Caki2 (cell line): ENCODE results near the gene B4GALNT4. TPM values are rescaled to one million over a fixed set of nuclear protein-coding genes. Genes with fewer than 3 reads are reported as not detected.

Source experiments
- DNase-seq: peaks from one replicate; pipeline ENCODE4 v3.0.0-alpha.2; 2015; ENCODE audit warnings: low read depth
- in situ Hi-C: cut with HindIII; loops from 2 replicates; pipeline ENCODE4 v1.10.0; 2016; ENCODE audit warnings: low sequenced_read_pairs, low pct_unique_long_range_greater_than_20kb, mixed read lengths
- total RNA-seq: library from RNA; depleted of rRNA; stranded (reverse); fragments of >200 nt; shearing (Covaris generic); gene quantifications from 2 replicates; pipeline ENCODE4 v1.2.3, GENCODE V29; 2014; ENCODE audit warnings: low replicate concordance

B4GALNT4 gene
- total RNA-seq, 1 experiment from 2014 or later = 61.5 TPM

DNA sequence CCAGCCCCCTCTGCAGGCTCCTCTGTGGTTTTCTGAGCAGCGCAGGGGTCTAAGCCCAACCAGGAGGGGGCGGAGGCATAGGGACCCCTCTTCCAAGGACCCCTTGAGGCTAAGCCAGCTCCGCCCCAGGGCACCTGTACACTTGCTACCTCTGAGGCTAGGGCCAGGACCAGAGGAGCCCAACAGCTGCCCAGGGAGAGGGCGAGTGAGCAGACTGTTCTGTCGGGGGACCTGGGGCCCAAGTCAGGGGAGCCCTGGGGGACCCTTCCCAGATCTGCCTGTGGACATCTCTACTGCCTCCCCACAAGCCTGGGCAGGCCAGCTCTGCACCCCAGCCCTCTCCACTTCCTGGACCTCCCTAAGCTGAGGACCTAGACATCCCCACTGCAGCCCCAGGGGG lies 1.8 kb downstream of the B4GALNT4 start:
- in situ Hi-C loops = no loop called here
- no peak for DNase-seq

DNA sequence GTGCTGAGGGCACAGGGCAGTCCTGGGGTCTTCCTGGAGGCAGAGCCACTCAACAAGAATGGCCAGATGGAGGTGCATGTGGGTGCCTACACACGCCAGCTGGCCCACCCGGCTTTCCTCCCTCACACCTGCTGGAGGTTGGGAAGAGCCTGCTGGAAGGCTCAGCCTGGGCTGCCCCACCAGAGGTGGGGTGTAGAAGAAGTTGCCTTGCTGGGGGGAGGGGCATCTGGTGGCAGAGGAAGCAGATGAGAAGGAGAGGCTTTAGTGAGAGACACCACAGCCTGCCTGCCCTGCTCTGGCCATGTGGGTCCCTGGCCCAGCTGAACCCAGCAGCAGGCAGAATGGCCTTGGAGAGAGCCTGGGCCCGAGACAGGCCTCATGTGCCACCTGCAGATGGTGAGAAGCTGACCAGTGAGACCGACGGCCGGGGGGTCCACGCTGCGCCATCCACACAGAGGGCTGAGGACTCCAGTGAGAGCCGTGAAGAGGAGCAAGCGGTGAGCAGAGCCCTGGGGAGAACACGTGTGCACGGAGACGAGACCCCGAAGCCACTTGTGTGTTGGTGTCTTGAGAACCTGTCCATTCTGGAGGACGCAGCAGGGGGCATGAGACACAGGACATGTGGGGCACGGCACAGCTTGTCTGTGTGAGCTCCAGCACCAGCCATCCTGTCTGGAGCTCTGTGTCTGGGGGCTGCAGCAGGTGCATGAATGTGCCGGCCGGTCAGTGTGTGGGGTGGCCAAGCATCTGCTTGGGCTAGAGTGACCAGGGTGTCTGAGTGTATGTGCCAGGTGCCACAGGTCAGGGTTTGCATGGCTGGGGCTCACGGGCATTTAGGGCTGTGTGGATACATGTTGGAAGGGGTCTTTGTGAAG lies 2.7 kb downstream of the B4GALNT4 start:
- in situ Hi-C loops = no loop called here
- no peak for DNase-seq

DNA sequence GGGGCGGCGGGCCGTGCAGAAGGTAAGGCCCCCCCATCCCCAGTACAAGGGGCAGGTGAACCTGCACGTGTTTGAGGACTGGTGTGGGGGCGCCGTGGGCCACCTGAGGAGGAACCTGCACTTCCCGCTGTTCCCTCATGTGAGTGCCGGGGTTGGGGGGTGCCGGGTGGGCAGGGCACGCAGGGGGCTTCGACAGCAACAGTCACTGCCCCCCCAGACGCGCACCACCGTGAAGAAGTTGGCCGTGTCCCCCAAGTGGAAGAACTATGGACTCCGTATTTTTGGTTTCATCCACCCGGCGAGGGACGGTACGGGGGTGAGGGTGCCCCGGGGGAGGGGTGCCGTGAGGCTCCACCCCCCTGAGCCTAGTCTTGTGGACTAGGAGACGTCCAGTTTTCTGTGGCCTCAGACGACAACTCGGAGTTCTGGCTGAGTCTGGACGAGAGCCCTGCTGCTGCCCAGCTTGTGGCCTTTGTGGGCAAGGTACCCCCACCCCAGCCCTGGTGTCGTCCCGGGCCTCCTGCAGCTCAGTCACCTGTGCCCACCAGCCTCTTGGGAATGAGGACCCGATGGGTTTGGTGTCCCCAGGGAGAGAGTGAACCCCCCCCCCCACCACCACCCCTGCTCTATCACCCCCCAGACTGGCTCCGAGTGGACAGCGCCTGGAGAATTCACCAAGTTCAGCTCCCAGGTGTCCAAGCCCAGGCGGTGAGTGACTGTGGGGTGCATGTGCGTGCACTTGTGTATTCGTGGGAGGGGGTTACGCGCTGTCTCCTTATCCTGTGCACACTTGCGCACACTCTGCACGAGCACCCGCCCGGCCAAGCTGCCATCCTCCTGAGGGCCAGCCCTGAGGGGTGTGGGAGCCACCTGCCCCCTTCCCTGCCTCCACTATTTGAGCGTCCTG lies 3.8 kb downstream of the B4GALNT4 start:
- no peak for DNase-seq
- in situ Hi-C loops = no loop called here

DNA sequence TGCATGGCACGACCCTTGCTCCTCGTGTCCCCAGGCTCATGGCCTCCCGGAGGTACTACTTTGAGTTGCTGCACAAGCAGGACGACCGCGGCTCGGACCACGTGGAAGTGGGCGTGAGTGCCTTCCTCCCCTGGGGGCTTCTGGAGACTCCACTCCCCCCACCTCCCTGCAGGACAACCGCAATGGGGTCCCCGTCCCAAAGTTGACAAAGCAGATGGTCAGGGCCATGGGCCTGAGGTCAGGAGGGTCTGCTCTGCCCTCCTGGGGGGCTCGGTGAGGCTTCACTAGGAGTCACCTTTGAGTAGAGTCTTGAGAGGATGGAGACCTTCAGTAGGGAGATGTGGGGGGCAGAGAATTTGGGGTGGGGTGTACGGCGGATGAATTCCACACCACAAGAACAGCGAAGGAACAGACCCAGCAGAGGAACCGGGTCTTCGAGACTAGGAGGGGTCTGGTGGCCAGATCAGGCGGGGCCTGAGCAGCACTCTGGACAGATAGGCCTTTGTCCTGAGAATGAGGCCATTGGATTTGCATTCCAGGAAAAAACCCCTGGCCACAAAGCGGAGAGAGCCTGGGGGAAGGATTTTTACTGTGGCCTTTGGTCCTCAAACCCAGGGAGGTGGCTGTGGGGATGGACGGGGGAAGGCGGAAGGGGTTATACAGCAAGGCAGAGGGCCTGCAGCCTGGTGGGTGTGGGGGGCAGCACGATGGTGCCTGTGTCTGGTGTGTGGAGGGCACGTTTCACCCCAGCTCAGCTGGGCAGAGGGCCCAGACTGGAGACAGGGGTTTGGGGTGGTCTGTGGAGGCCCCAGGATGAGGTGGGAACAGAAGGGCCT lies 4.6 kb downstream of the B4GALNT4 start:
- in situ Hi-C loops = no loop called here
- no peak for DNase-seq

DNA sequence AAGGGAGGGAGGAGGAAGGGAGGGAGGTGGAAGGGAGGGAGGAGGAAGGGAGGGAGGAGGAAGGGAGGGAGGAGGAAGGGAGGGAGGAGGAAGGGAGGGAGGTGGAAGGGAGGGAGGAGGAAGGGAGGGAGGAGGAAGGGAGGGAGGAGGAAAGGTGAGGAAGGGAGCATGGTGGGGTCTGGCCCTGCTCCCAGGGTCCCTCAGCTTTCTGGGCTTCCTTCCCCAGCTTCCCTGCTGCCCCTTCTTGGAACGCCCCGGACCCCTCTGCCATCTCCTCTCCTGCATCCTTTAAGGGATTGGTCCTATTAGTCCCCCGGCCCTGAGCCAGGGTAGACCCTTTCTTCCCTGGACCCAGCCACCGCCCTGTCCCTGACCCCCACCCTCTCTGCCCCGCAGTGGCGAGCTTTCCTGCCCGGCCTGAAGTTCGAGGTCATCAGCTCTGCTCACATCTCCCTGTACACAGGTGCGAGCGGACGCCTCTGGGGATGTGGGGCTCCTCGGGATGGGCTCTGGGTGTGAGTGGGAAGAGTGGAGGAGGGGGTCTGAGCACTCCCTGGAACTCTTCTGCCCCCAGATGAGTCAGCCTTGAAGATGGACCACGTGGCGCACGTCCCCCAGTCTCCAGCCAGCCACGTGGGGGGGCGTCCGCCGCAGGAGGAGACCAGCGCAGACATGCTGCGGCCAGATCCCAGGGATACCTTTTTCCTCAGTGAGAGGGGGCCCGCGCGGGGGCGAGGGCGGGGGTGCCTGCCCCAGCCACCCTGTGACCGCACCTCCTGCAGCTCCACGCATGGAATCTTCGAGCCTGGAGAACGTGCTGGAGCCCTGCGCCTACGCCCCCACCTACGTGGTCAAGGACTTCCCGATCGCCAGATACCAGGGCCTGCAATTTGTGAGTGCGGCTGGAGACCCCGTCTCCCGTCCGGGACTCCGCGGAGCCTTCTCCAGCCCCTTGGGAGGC lies 6.0 kb downstream of the B4GALNT4 start:
- in situ Hi-C loops = no loop called here
- DNase-seq = no peak

DNA sequence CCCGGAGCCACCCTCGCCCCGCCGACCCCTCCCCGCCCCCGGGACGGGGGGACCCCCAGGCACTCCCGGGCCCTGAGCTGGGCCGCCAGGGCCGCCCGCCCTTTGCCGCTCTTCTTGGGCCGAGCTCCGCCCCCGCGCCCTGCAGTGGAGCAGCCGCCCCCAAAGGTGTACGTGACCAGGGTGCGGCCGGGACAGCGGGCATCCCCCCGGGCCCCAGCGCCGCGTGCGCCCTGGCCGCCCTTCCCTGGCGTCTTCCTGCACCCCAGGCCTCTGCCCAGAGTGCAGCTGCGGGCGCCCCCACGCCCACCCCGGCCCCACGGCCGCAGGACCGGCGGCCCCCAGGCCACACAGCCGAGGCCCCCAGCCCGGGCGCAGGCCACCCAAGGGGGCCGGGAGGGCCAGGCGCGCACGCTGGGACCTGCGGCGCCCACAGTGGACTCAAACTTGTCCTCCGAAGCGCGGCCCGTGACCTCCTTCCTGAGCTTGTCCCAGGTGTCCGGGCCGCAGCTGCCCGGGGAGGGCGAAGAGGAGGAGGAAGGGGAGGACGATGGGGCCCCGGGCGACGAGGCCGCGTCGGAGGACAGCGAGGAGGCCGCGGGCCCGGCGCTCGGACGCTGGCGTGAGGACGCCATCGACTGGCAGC lies 7.4 kb downstream of the B4GALNT4 start:
- in situ Hi-C loops = no loop called here
- no peak for DNase-seq

DNA sequence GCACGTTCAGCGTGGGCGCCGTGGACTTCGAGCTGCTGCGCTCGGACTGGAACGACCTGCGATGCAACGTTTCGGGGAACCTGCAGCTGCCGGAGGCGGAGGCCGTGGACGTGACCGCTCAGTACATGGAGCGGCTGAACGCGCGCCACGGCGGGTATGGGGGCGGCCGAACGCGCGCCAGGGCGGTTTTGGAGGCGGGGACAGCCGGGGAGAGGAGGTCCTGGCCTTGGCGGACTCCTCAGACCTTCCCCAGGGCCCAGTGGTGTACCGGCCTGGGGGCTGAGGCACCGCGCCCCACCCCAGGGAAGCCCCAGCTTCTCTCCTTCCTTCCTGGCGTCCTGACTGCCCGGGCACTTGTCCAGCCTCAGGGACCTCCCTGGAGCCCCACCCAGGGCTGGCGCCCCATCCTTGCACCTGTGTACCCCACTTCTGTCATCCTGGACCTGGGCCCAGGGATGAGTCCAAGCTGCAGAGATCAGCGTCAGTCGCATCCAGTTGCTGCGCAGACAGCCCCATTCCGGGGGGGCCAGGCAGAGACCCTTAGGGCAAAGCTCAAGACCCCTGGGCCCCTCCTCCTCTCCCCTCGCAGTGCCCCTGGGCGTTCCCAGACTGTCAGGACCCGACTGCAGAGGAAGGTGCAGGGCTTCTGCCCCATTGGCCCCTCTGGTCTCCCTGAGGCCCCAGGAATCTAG lies 8.0 kb downstream of the B4GALNT4 start:
- no peak for DNase-seq
- in situ Hi-C loops = no loop called here

DNA sequence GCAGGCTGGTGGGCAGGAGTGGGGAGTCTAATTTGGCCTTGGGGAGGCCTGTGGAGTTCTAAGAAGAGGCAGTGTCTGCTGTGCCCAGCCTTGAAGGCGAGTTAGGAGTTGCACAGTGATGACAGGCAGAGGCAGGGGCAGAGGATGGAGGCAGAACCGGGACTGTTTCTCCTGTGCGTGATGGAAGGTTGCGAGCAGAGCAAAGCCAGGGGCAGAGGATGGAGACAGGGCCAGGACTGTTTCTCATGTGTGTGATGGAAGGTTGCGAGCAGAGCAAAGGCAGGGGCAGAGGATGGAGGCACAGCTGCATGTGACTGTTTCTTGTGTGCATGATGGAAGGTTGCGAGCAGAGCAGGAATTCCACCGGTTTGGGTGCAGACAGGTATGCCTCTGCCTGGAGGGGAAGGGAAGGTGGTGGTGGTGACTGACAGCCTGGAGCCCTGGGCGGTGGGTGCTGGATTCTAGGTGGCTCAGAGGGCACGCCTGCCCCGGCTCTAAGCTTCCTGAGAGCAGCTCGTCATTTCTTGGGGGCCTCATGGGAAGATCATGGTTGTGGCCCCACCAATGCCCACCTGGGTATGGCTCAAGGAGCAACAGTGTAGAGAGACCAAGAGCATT lies 8.7 kb downstream of the B4GALNT4 start:
- in situ Hi-C loops = no loop called here
- DNase-seq = no peak

DNA sequence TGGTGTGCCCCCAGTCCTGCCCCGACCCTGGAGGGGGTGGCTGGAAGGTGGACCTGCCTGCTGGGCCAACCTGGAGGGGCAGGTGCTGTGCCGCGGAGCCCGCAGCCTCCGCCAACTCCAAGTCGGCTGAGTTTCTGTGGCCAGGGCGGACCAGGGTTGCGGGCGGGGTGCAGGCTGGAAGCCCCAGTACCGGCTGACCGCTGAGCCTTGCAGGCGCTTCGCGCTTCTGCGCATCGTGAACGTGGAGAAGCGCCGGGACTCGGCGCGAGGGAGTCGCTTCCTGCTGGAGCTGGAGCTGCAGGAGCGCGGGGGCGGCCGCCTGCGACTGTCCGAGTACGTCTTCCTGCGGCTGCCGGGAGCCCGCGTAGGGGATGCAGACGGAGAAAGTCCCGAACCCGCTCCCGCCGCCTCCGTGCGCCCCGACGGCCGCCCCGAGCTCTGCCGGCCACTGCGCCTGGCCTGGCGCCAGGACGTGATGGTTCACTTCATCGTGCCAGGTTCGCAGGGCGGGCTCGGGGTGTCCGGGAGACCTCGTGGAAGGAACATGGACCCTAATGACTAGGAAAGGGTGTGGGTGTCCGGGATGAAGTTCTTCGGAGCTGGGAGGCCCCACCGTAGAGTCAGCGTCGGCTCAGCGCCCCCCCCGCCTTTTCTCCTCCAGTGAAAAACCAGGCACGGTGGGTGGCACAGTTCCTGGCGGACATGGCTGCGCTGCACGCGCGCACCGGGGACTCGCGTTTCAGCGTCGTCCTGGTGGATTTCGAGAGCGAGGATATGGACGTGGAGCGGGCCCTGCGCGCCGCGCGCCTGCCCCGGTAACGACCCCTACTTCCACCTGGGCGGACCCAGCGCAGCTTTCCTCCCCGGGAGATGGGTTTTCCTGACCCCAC lies 10.2 kb downstream of the B4GALNT4 start:
- in situ Hi-C loops = no loop called here
- DNase-seq = no peak

DNA sequence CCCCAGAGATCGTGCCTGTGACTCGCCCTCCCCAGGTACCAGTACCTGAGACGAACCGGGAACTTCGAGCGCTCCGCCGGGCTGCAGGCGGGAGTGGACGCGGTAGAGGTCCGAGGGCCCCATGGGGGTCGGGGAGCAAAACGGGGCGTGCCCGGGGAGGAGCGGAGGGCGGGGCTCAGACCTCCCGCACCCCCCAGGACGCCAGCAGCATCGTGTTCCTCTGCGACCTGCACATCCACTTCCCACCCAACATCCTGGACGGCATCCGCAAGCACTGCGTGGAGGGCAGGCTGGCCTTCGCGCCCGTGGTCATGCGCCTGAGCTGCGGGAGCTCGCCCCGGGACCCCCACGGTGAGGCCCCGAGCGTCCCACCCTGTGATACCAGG lies 10.8 kb downstream of the B4GALNT4 start:
- in situ Hi-C loops = no loop called here

DNA sequence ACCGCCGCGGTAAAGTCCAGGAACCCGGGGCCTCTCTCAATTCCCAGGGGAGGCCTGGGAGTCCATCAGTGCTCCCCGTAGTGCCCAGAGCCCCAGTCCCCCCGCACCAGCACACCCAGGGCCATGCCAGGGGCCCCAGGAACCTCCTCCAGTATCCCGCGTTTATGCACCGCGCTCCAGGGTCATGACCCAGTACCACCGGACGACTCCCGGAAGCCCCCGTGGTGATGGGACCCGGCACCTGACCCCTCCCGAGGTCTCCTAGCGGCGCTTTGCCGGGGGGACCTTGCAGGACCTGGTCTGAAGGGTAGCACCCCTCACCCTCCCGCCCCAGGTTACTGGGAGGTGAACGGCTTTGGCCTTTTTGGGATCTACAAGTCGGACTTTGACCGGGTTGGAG lies 11.2 kb downstream of the B4GALNT4 start:
- in situ Hi-C loops = no loop called here
- DNase-seq = no peak

More for the DNA sequence above, 10.8 kb downstream of the B4GALNT4 start:
- no peak for DNase-seq

DNA sequence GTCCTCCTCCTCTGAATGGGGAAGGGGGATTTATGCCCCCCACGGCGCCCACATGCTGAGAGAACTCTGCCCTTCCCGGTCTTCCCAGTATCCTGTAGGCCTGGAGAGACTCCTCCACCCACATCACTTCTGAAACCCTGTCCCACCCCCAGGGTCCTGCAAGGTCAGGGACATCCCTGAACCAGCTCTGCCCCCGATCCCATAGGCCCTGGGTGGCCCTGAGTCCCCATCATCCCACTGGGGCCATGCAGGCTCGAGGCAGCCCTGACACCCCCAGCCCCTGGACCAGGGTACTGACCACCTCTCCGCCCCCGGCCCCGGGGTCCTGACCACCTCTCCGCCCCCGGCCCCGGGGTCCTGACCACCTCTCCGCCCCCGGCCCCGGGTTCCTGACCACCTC lies 11.7 kb downstream of the B4GALNT4 start:
- DNase-seq = no peak
- in situ Hi-C loops = no loop called here

DNA sequence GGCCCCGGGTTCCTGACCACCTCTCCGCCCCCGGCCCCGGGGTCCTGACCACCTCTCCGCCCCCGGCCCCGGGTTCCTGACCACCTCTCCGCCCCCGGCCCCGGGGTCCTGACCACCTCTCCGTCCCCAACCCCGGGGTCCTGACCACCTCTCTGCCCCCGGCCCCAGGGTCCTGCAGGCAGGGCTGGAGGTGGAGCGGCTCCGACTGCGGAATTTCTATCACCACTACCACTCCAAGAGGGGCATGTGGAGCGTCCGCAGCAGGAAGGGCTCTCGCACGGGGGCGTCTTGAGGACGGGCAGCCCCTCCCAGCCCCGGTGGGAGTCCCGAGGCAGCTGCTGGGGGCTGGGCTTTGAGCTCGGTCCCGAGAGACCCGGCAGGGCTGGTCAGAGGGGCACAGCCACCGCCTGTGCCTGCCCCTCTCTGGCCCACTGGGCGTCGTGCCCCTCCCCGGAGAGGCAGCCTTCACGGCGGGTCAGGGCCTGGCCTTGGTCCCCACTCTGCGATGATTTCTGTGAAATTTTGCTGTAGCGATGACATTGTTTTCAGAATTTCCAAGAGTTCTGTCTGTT lies 12.3 kb downstream of the B4GALNT4 start:
- no peak for DNase-seq
- in situ Hi-C loops = no loop called here

DNA sequence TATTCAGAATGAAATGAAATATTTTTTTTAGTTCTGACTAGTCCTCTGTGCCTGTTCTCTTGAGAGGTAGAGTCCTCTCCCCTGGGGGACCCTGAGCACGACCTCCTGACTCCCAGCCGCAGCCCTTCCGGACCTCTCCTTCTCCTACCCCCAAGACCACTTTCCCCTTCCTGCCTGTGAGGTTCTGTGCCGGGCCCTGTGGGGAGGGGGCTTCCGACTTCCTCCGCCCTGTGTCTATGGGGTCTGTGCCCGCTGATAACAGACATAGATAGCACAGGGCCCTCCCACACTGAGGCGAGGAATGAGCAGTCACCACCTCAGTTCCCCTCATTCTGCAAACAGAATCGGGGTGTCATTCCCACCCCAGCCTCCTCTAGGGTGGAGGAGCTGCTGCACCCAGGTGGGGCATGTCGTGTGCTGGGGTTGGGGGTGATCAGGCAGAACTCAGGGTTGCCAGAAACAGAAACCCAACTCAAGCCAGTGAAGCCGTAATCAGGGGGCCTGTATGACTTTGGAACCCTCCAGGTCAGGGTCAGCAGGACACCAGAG lies 12.9 kb downstream of the B4GALNT4 start:
- in situ Hi-C loops = no loop called here
- DNase-seq = no peak

DNA sequence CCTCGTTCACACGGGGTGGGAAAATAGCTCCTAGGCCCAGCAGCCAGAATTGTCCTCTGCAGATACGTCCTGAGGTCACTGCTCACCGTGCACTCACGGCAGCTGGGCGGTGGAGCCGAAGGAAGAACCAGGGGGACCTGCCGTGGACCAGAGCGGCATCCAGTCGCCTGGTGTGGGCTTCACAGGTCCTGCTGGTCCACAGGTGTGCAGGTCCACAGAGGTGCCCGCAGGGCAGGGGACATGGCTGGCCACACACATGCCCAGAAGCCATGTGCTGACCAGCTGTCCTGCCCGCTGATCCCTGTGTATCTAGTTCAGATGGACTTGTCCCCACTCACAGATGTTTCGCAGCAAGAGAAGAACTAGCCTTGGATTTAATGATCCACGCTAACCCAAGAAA lies 14.1 kb downstream of the B4GALNT4 start:
- no peak for DNase-seq
- in situ Hi-C loops = no loop called here
